Measurements from ENCODE around the gene TSSK6. TPM values are rescaled to one million over a fixed set of nuclear protein-coding genes. Genes with fewer than 3 reads are reported as not detected.

The TSSK6 gene
- total RNA-seq, 4 donors from 2014 or later = 0.75 to 3.6 (median 1.3) TPM; not detected in 1

- ATAC-seq (ENCODE audit: low FRiP score) (no peak), DNase-seq (ENCODE audit: low spot score) (no peak)
- no peak for TF ChIP-seq CTCF (IDR thresholded peaks at IDR 0.05)
These were observed 10.4 kb upstream of the TSSK6 start for GRCh38 chr19:19525611-19526380.

- no peak for TF ChIP-seq CTCF (IDR thresholded peaks at IDR 0.05)
- DNase-seq (ENCODE audit: low spot score) = no peak
- ATAC-seq (ENCODE audit: low FRiP score) = no peak
These were observed 8.7 kb upstream of the TSSK6 start for GRCh38 chr19:19524053-19524452.

GRCh38 chr19:19523177-19523576 is 7.8 kb upstream of the TSSK6 start:
- ATAC-seq (ENCODE audit: low FRiP score) = no peak
- no peak for TF ChIP-seq CTCF (IDR thresholded peaks at IDR 0.05)
- no peak for DNase-seq (ENCODE audit: low spot score)

- no peak for ATAC-seq (ENCODE audit: low FRiP score)
- no peak for TF ChIP-seq CTCF (IDR thresholded peaks at IDR 0.05)
- no peak for DNase-seq (ENCODE audit: low spot score)
These were observed 5.6 kb upstream of the TSSK6 start for GRCh38 chr19:19520989-19521388.

- DNase-seq (ENCODE audit: low spot score) (no peak), ATAC-seq (ENCODE audit: low FRiP score) (no peak)
- no peak for TF ChIP-seq CTCF (IDR thresholded peaks at IDR 0.05)
These were observed 1.9 kb upstream of the TSSK6 start for GRCh38 chr19:19517235-19517619.

- peak; percentile 94 for DNase-seq (ENCODE audit: low spot score)
- ATAC-seq (ENCODE audit: low FRiP score) = peak; percentile 84
- TF ChIP-seq CTCF (IDR thresholded peaks at IDR 0.05) = no peak
These were observed 533 bp upstream of the TSSK6 start, which contains the start of gene NDUFA13 for GRCh38 chr19:19515642-19516519. TSS of gene NDUFA13 (plus strand) at chr19:19516225. CDS start at chr19:19516239, 14 bp downstream.

Measured in omental fat pad (tissue), 4 donors.